ENCODE data around the gene SURF6. TPM values are rescaled to one million over a fixed set of nuclear protein-coding genes. Genes with fewer than 3 reads are reported as not detected.

SURF6 gene
- total and polyA plus RNA-seq, 2 of the 8 experiments (the other 6 are each of a cell fraction or from before 2014, with no cell fraction given): 6.1 to 23.7 TPM

DNA sequence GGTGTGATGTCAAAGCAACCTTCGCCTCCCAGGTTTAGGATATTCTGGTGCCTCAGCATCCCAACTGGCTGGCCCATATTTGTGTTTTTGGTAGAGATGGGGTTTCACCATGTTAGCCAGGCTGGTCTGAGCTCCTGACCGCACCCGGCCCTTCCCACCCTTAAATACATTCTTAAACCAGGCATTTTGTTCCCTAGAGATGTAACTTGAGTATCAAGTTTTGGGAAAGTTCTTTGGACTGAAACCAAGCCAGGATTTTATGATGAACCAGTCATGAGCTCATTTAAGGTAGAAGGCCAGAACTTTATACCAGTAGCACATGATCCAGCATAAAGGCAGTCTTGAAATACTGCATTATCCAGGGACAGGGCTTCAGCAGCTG, 15.5 kb upstream of the SURF6 start:
- H3K4me1 ChIP-seq (replicated peaks in 1 of 4; ENCODE audit: control insufficient read depth in 3 of 4, insufficient read depth in 4 of 4, low read length in 3 of 4): peaks cover 0 to 7% (median 5%) of the 10 kb centered on the region in 4 experiments; a peak in 6 of 7 replicates
- no peak overlapping the region for H2BK120ac ChIP-seq (replicated peaks; ENCODE audit: low read depth, low read length)
- no peak for FAIRE-seq
- peaks cover 11% of the 10 kb centered on the region; the same call in 1 of the 2 replicates for H3K23me2 ChIP-seq (ENCODE audit: low read depth, low read length)
- no peak overlapping the region for H4K5ac ChIP-seq (ENCODE audit: insufficient read length, low read depth, low read length)
- H2BK15ac ChIP-seq (ENCODE audit: low read length): no peak overlapping the region
- no peak overlapping the region for H4K91ac ChIP-seq (replicated peaks; ENCODE audit: insufficient read length, low read length)
- H3K18ac ChIP-seq (ENCODE audit: extremely low read depth, low read length): no peak overlapping the region
- H4K20me1 ChIP-seq (replicated peaks in 1 of 2; ENCODE audit: control insufficient read depth in 1 of 2, insufficient read depth in 2 of 2, low read length in 2 of 2): peaks cover 6 to 9% of the 10 kb centered on the region in 2 experiments
- no peak overlapping the region for H2BK20ac ChIP-seq (ENCODE audit: low read length)
- ChIA-PET CTCF (ENCODE audit: partially characterized antibody) (interaction anchor here (0.7 to 2.6 kb wide), 12 partner anchors 9 to 164 kb away, joined by 3 to 14 read pairs (median 4); no protein-coding TSS in a partner anchor), POLR2A (ENCODE audit: partially characterized antibody) (interaction anchor here (0.7 to 16.1 kb wide), 20 partner anchors 3 to 321 kb away, joined by 3 to 461 read pairs (median 6); partner anchors contain the start of genes CACFD1, MED22, RPL7A and STKLD1)
- H2AK5ac ChIP-seq (ENCODE audit: low read depth, low read length): no peak overlapping the region
- WGBS, 2 experiments (ENCODE audit: extremely low coverage in 1 of 2, insufficient coverage in 1 of 2, insufficient read length in 1 of 2, insufficient replicate concordance in 2 of 2, low coverage in 1 of 2, low lambda C conversion rate in 2 of 2, missing lambda C conversion rate in 1 of 2): 90% methylated on average over 3 of the region's 3 CpGs; no CpG with 5 or more reads in 1 of the 2 experiments
- H3K79me1 ChIP-seq (ENCODE audit: low read depth, low read length): no peaks in the 10 kb centered on the region; the same call in 1 of the 2 replicates
- no peak overlapping the region for H3K4me3 ChIP-seq (ENCODE audit: extremely low read depth in 1 of 4, insufficient read depth in 2 of 4, low read depth in 3 of 4, low read length in 4 of 4)
- no peak overlapping the region for H4K8ac ChIP-seq (ENCODE audit: extremely low read depth, insufficient read depth, low read length)
- no peak overlapping the region for H3K9ac ChIP-seq (replicated peaks in 1 of 4; ENCODE audit: extremely low read depth in 1 of 4, low read depth in 3 of 4, low read length in 3 of 4)
- H2BK12ac ChIP-seq (ENCODE audit: low read depth, low read length): no peak overlapping the region
- H3K36me3 ChIP-seq (ENCODE audit: control insufficient read depth in 2 of 4, insufficient read depth in 4 of 4, low read length in 3 of 4): peaks cover 20 to 45% (median 39%) of the 10 kb centered on the region in 4 experiments
- no peak overlapping the region for H3K4ac ChIP-seq (replicated peaks; ENCODE audit: insufficient read length, low read depth, low read length)
- H3K79me2 ChIP-seq (ENCODE audit: control insufficient read depth in 1 of 2, insufficient read depth in 2 of 2, low read length in 2 of 2): peaks cover 5 to 32% of the 10 kb centered on the region in 2 experiments
- no peak overlapping the region for H3K27ac ChIP-seq (ENCODE audit: low read depth, low read length)
- H3K14ac ChIP-seq (ENCODE audit: insufficient read length): no peak overlapping the region
- DNase-seq (ENCODE audit: low read depth in 1 of 2, low spot score in 2 of 2): no peak
- no peaks in the 10 kb centered on the region for H3K27me3 ChIP-seq (replicated peaks in 1 of 4; ENCODE audit: control insufficient read depth in 3 of 4, extremely low read depth in 1 of 4, insufficient read depth in 3 of 4, low read length in 3 of 4)
- H2BK5ac ChIP-seq (ENCODE audit: low read depth, low read length): no peak overlapping the region
- H3K23ac ChIP-seq (ENCODE audit: insufficient read length): no peak overlapping the region
- no peak overlapping the region for H3K4me2 ChIP-seq (ENCODE audit: insufficient read depth in 1 of 2, low read depth in 2 of 2, low read length in 2 of 2)
- H2AFZ ChIP-seq (ENCODE audit: low read length): no peak overlapping the region
- H3K9me3 ChIP-seq (ENCODE audit: insufficient read depth in 2 of 2, low read depth in 1 of 2, low read length in 1 of 2): no peaks in the 10 kb centered on the region
- H3K56ac ChIP-seq (replicated peaks; ENCODE audit: insufficient read length, low read depth, low read length): no peak overlapping the region
- no peak for TF ChIP-seq CHD1 (IDR thresholded peaks at IDR 0.05; ENCODE audit: low read depth, low read length)
- no peak for TF ChIP-seq TAF7 (optimal IDR thresholded peaks at IDR 0.05; ENCODE audit: borderline replicate concordance, low read depth, low read length)
- TF ChIP-seq PHF8 (conservative IDR thresholded peaks at IDR 0.05; ENCODE audit: low read depth, low read length): no peak
- TF ChIP-seq NRF1 (IDR thresholded peaks at IDR 0.05; ENCODE audit: low read depth, low read length): no peak
- TF ChIP-seq SAP30 (IDR thresholded peaks at IDR 0.05; ENCODE audit: insufficient read depth, insufficient replicate concordance, low read length): no peak
- TF ChIP-seq CHD2 (IDR thresholded peaks at IDR 0.05; ENCODE audit: low read length): no peak
- no peak for TF ChIP-seq HDAC2 (IDR thresholded peaks at IDR 0.05; ENCODE audit: borderline replicate concordance in 1 of 2, low read depth in 2 of 2, low read length in 2 of 2)
- no peak for TF ChIP-seq KDM1A (IDR thresholded peaks at IDR 0.05; ENCODE audit: borderline replicate concordance, low read length)
- TF ChIP-seq KDM5A (IDR thresholded peaks at IDR 0.05; ENCODE audit: low read length): no peak
- TF ChIP-seq CEBPB (IDR thresholded peaks at IDR 0.05; ENCODE audit: low read depth, low read length): no peak
- TF ChIP-seq SIRT6 (IDR thresholded peaks at IDR 0.05; ENCODE audit: low read length): no peak
- no peak for TF ChIP-seq FOSL1 (IDR thresholded peaks at IDR 0.05; ENCODE audit: insufficient read depth, low read depth, low read length)
- TF ChIP-seq GABPA (IDR thresholded peaks at IDR 0.05; ENCODE audit: borderline replicate concordance, insufficient read depth, low read length): no peak
- no peak for TF ChIP-seq YY1 (IDR thresholded peaks at IDR 0.05; ENCODE audit: low read depth, low read length)
